Mesenteric fat pad (tissue), 1 donor: ENCODE results near the gene IDUA. TPM values are rescaled to one million over a fixed set of nuclear protein-coding genes. Genes with fewer than 3 reads are reported as not detected.
"Not testable (repeated sequence)": the region's sequence is repeated elsewhere in the genome, so short reads cannot be mapped to it uniquely, and the experiment has no call there.

Experiments
- DNase-seq: peaks from one replicate; pipeline ENCODE4 v3.0.0-alpha.2; 2020; ENCODE audit warnings: low spot score
- long read RNA-seq: library from polyadenylated mRNA; unstranded; transcript quantifications from one replicate; pipeline ENCODE4 v2.0.0, GENCODE V29; 2020
- total RNA-seq: library from RNA; stranded (reverse); fragmentation: NEBNext Ultra II Directional; extraction: Animal tissue kit (Norgen Biotek cat#: 25700); gene quantifications from one replicate; pipeline ENCODE4 v1.2.1, GENCODE V29; 2021
- donor health status: DM: yes; HTN: yes; CAD: no.

IDUA gene
- total RNA-seq: 34.7 TPM
- long read RNA-seq, partial matches to known transcripts: 0 of 2 reads
- long read RNA-seq, other reads (novel, unspliced or antisense): 2 of 2 reads

- peak; percentile 95 for DNase-seq
Observed at GRCh38 chr4:986879-987623, at the start of gene IDUA. Gene IDUA (plus strand): TSS chr4:987044. CDS start chr4:987085, 41 bp downstream.

GRCh38 chr4:939508-939907 is 47.3 kb upstream of the IDUA start:
- not testable (repeated sequence) for DNase-seq

GRCh38 chr4:945274-946102 is 41.4 kb upstream of the IDUA start:
- peak; percentile 55 for DNase-seq

GRCh38 chr4:946103-946450 is 40.8 kb upstream of the IDUA start:
- DNase-seq: no peak

- no peak for DNase-seq
Observed at GRCh38 chr4:946517-947471, 40.0 kb upstream of the IDUA start.

- no peak for DNase-seq
Observed at GRCh38 chr4:947491-947971, 39.3 kb upstream of the IDUA start.

GRCh38 chr4:948101-948935 is 38.5 kb upstream of the IDUA start:
- DNase-seq: no peak

GRCh38 chr4:948936-949300 is 37.9 kb upstream of the IDUA start:
- DNase-seq: no peak

- DNase-seq: no peak
Observed at GRCh38 chr4:949656-950055, 37.2 kb upstream of the IDUA start.

- peak; percentile 35 for DNase-seq
Observed at GRCh38 chr4:950136-951020, 36.5 kb upstream of the IDUA start.

- DNase-seq: peak; percentile 57
Observed at GRCh38 chr4:951186-951585, 35.7 kb upstream of the IDUA start.

GRCh38 chr4:951594-952468 is 35.0 kb upstream of the IDUA start:
- peak; percentile 88 for DNase-seq

GRCh38 chr4:952881-953573 is 33.8 kb upstream of the IDUA start:
- DNase-seq: peak; percentile 83

GRCh38 chr4:953574-953915 is 33.3 kb upstream of the IDUA start:
- DNase-seq: peak; percentile 65

GRCh38 chr4:954211-955020 is 32.4 kb upstream of the IDUA start:
- DNase-seq: peak; percentile 57

GRCh38 chr4:955161-955921 is 31.5 kb upstream of the IDUA start:
- no peak for DNase-seq
